ENCODE results near the gene PANK4.

PANK4 gene

GRCh38 chr1:2477791-2478499, 48.5 kb downstream of the PANK4 start:
- Mint-ChIP-seq H3K27ac (no peak overlapping the region), H3K9me3 (no peaks in the 10 kb centered on the region), H3K36me3 (ENCODE audit: low read depth) (no peaks in the 10 kb centered on the region), H3K27me3 (ENCODE audit: low read depth) (no peaks in the 10 kb centered on the region), H3K4me3 (no peak overlapping the region), H3K4me1 (ENCODE audit: low read depth) (no peaks in the 10 kb centered on the region)
- DNase-seq (ENCODE audit: low spot score) = no peak

- Mint-ChIP-seq H3K36me3 (ENCODE audit: low read depth) (no peaks in the 10 kb centered on the region), H3K9me3 (no peaks in the 10 kb centered on the region), H3K4me3 (no peak overlapping the region), H3K27me3 (ENCODE audit: low read depth) (no peaks in the 10 kb centered on the region), H3K27ac (no peak overlapping the region), H3K4me1 (ENCODE audit: low read depth) (no peaks in the 10 kb centered on the region)
- DNase-seq (ENCODE audit: low spot score) = no peak
Measured at GRCh38 chr1:2477309-2477708, 49.1 kb downstream of the PANK4 start.

- Mint-ChIP-seq H3K27me3 (ENCODE audit: low read depth) (no peaks in the 10 kb centered on the region), H3K27ac (no peak within 1 kb of the TSS), H3K9me3 (no peaks in the 10 kb centered on the region), H3K36me3 (ENCODE audit: low read depth) (no peaks in the 10 kb centered on the region), H3K4me1 (ENCODE audit: low read depth) (no peaks in the 10 kb centered on the region), H3K4me3 (no peak within 1 kb of the TSS)
- no peak for DNase-seq (ENCODE audit: low spot score)
Measured at GRCh38 chr1:2476061-2476999, 50.1 kb downstream of the PANK4 start, which contains the start of gene PLCH2. Gene PLCH2, plus strand, starts transcription at chr1:2476289. Its CDS starts 300 bp downstream, at chr1:2476589.

- H3K36me3 Mint-ChIP-seq (ENCODE audit: low read depth) = no peaks in the 10 kb centered on the region
- H3K27ac Mint-ChIP-seq = no peak overlapping the region
- no peak overlapping the region for H3K4me3 Mint-ChIP-seq
- H3K27me3 Mint-ChIP-seq (ENCODE audit: low read depth) = no peaks in the 10 kb centered on the region
- H3K9me3 Mint-ChIP-seq = no peaks in the 10 kb centered on the region
- H3K4me1 Mint-ChIP-seq (ENCODE audit: low read depth) = no peaks in the 10 kb centered on the region
- no peak for DNase-seq (ENCODE audit: low spot score)
Measured at GRCh38 chr1:2475571-2475970, 50.8 kb downstream of the PANK4 start.

- H3K4me1 Mint-ChIP-seq (ENCODE audit: low read depth) = no peaks in the 10 kb centered on the region
- H3K27me3 Mint-ChIP-seq (ENCODE audit: low read depth) = no peaks in the 10 kb centered on the region
- no peak for DNase-seq (ENCODE audit: low spot score)
- no peak overlapping the region for H3K27ac Mint-ChIP-seq
- H3K9me3 Mint-ChIP-seq = no peaks in the 10 kb centered on the region
- H3K4me3 Mint-ChIP-seq = no peak overlapping the region
- H3K36me3 Mint-ChIP-seq (ENCODE audit: low read depth) = no peaks in the 10 kb centered on the region
Measured at GRCh38 chr1:2474933-2475371, 51.4 kb downstream of the PANK4 start.

GRCh38 chr1:2474104-2474844, 52.1 kb downstream of the PANK4 start:
- H3K36me3 Mint-ChIP-seq (ENCODE audit: low read depth) = no peaks in the 10 kb centered on the region
- no peak overlapping the region for H3K27ac Mint-ChIP-seq
- no peak for DNase-seq (ENCODE audit: low spot score)
- no peak overlapping the region for H3K4me3 Mint-ChIP-seq
- no peaks in the 10 kb centered on the region for H3K4me1 Mint-ChIP-seq (ENCODE audit: low read depth)
- no peaks in the 10 kb centered on the region for H3K9me3 Mint-ChIP-seq
- H3K27me3 Mint-ChIP-seq (ENCODE audit: low read depth) = no peaks in the 10 kb centered on the region

GRCh38 chr1:2473198-2473597, 53.2 kb downstream of the PANK4 start:
- no peaks in the 10 kb centered on the region for H3K9me3 Mint-ChIP-seq
- H3K36me3 Mint-ChIP-seq (ENCODE audit: low read depth) = no peaks in the 10 kb centered on the region
- H3K4me1 Mint-ChIP-seq (ENCODE audit: low read depth) = peaks cover 2% of the 10 kb centered on the region
- no peak for DNase-seq (ENCODE audit: low spot score)
- H3K27ac Mint-ChIP-seq = no peak overlapping the region
- no peak overlapping the region for H3K4me3 Mint-ChIP-seq
- no peaks in the 10 kb centered on the region for H3K27me3 Mint-ChIP-seq (ENCODE audit: low read depth)

- DNase-seq (ENCODE audit: low spot score) = no peak
- Mint-ChIP-seq H3K27ac (no peak overlapping the region), H3K36me3 (ENCODE audit: low read depth) (no peaks in the 10 kb centered on the region), H3K4me1 (ENCODE audit: low read depth) (peaks cover 2% of the 10 kb centered on the region), H3K27me3 (ENCODE audit: low read depth) (no peaks in the 10 kb centered on the region), H3K4me3 (no peak overlapping the region), H3K9me3 (no peaks in the 10 kb centered on the region)
Measured at GRCh38 chr1:2472561-2473177, 53.7 kb downstream of the PANK4 start.

- Mint-ChIP-seq H3K9me3 (no peaks in the 10 kb centered on the region), H3K27ac (no peak overlapping the region), H3K4me1 (ENCODE audit: low read depth) (peaks cover 2% of the 10 kb centered on the region), H3K4me3 (no peak overlapping the region), H3K27me3 (ENCODE audit: low read depth) (no peaks in the 10 kb centered on the region), H3K36me3 (ENCODE audit: low read depth) (no peaks in the 10 kb centered on the region)
- DNase-seq (ENCODE audit: low spot score) = no peak
Measured at GRCh38 chr1:2472109-2472508, 54.3 kb downstream of the PANK4 start.

GRCh38 chr1:2471587-2472001, 54.8 kb downstream of the PANK4 start:
- Mint-ChIP-seq H3K27ac (no peak overlapping the region), H3K9me3 (no peaks in the 10 kb centered on the region), H3K36me3 (ENCODE audit: low read depth) (no peaks in the 10 kb centered on the region), H3K4me1 (ENCODE audit: low read depth) (peaks cover 2% of the 10 kb centered on the region), H3K4me3 (no peak overlapping the region), H3K27me3 (ENCODE audit: low read depth) (no peaks in the 10 kb centered on the region)
- no peak for DNase-seq (ENCODE audit: low spot score)

- H3K27me3 Mint-ChIP-seq (ENCODE audit: low read depth) = no peaks in the 10 kb centered on the region
- H3K36me3 Mint-ChIP-seq (ENCODE audit: low read depth) = no peaks in the 10 kb centered on the region
Measured at GRCh38 chr1:2471159-2471471, 55.3 kb downstream of the PANK4 start.

GRCh38 chr1:2470290-2471158, 55.9 kb downstream of the PANK4 start:
- Mint-ChIP-seq H3K36me3 (ENCODE audit: low read depth) (no peaks in the 10 kb centered on the region), H3K27ac (no peak overlapping the region), H3K4me1 (ENCODE audit: low read depth) (peaks cover 2% of the 10 kb centered on the region), H3K4me3 (no peak overlapping the region), H3K27me3 (ENCODE audit: low read depth) (no peaks in the 10 kb centered on the region), H3K9me3 (no peaks in the 10 kb centered on the region)
- DNase-seq (ENCODE audit: low spot score) = no peak

More at GRCh38 chr1:2471159-2471471, 55.3 kb downstream of the PANK4 start:
- Mint-ChIP-seq H3K4me3 (no peak overlapping the region), H3K27ac (no peak overlapping the region), H3K9me3 (no peaks in the 10 kb centered on the region), H3K4me1 (ENCODE audit: low read depth) (peaks cover 2% of the 10 kb centered on the region)
- DNase-seq (ENCODE audit: low spot score) = no peak

Data from T-helper 2 cell treated with Interferon-gamma antibody and Interleukin-4, amounts not matched to agents 5 μg/mL and 100 μg/mL, for 36 hours (primary cell).